Stimulated activated CD8-positive, alpha-beta memory T cell treated with anti-CD3 and anti-CD28 coated beads, Interleukin-7, amount 100 ng/mL, for 1 hour (primary cell): Measurements from ENCODE around the gene RBM19.
"Not testable (repeated sequence)": the region's sequence is repeated elsewhere in the genome, so short reads cannot be mapped to it uniquely, and the experiment has no call there.

Experiments
- DNase-seq, 2 donors: peaks; one replicate each; pipeline ENCODE4 v3.0.0-alpha.2; 2020; ENCODE audit warnings: low read depth in 2 of 2

Gene RBM19

GRCh38 chr12:113965951-113966797 is at the start of gene RBM19:
Gene RBM19 (minus strand): TSS chr12:113966325. CDS start chr12:113966227, 98 bp downstream.
- DNase-seq: peak; percentile 92 to 95

DNA sequence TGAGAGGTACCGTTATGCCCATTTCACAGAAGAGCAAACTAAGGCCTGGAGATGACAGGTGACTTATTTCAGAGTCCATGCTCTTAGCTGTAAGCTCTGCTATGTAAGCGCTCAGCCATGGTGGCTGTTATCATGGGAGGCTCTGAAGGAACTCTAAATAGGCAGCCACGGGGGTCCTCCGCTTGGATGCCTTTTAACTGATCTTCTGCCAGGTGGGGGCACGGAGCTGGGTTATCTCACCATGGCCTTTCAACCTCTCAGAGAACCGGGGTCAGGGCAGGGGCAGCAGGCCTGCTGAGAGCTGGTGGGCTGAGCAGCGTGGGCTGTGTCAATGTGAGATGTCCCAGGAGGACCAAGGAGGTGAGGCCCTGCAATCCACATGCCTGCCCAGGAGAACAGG is 49.7 kb upstream of the RBM19 start:
- no peak for DNase-seq

DNA sequence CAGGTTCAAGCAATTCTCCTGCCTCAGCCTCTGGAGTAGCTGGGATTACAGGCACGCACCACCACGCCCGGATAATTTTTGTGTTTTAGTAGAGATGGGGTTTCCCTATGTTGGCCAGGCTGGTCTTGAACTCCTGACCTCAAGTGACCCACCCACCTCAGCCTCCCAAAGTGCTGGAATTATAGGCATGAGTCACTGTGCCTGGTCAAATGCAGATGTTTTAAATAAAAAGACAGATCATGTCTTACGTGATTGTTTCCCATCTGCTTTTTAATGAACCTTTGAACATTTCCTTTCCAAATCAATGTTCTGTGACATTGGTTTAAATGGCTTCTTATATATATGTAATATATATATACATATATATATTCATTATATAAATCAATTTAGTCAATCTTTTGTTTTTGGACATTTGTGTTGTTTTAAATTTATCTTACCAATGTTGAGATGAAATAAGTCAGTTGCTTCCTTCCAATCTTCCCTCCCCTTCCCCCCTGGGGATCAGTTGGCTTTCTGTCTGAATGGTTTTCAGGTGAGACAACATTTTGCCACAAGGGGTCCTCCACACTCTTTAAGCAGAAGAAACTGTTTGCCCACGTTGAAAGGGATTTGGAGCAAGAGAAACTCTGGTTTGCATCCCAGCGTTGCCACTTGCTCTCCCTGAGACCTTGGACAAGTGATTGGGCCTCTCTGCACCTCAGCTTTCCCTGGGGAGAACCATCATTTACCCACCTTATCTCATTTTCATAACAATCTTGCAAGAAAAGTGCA is 47.6 kb upstream of the RBM19 start:
- no peak for DNase-seq

GRCh38 chr12:114012744-114013431 is 46.8 kb upstream of the RBM19 start:
- DNase-seq: no peak

- no peak for DNase-seq
These were observed 45.6 kb upstream of the RBM19 start for GRCh38 chr12:114011711-114012110.

GRCh38 chr12:114006482-114007425 is 40.6 kb upstream of the RBM19 start:
- no peak for DNase-seq

DNA sequence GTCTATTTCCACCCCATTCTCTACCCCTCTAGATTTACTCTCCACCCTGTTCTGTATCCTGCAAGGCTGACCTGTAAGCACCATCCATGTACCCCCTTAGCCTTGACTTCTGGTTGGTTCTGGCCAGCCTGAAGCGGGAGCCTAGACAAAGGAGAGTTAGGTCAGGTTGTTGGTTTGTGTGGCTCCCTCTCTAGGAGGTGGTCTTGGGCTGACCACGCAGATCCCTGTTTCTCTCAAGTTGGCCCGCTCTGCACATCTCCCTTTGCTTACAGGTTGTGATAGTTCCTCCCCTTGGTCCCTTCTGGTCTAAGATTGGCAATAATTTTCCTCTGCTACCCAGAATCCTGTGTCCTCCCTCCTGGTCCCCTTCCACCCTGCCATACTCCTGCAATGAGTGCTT is 38.3 kb upstream of the RBM19 start:
- no peak for DNase-seq

DNA sequence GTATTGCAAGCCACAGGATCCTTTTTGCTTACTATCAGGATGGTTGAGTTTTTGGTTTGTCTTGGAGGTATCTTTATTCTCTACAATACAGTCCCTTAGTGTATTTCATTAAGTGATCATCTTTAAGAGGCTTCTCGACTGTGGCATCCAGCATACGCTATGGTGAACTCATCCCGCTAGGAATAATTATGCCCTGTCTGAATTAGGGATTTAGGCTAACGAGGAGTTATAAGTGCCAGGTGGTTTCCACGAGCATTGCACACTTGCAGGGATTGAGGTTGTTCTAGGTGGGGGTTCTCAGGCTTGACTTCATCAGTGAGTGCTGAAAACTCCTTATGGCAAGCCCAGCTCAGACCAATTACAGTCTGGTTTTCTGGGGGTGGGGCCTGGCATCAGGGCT is 37.2 kb upstream of the RBM19 start:
- no peak for DNase-seq

DNA sequence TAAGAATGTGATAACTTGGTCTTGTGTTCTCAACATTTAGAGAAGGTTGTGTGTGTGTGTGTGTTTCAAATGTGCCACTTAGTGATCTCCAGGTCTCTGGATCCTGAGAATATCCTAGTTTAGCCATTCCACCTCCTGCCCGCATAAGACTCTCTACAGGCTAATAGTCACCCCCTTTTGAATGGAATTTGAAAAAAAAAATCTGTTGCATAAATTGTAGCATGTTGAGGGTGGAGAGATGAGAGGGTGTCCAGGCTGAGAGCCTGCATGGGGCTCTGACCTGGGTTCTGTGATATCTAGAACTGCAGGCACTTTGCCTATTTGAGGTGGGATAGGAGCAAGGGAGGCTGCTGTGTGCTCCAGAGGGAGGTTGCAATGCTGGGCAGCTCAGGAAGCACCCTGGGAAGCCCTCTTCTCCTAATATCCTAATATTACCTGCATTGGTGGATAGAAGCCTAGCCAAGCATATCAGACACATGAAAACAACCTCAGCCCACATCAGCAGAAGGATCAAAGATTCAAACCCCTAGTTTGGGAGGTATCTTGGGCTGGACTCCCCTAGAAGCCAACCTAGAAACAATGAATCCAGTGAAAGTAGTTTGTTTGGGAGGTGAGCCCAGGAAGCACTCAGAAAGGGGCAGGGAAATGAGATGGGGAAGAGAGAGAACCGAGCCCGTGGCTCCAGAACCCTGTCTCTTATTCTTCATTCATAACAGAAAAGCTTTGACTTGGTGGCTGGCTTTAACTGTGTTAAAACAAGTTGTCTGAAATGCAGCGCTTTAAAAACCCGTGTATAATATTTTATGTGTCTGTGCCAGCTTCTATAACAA is 35.6 kb upstream of the RBM19 start:
- DNase-seq: no peak

DNA sequence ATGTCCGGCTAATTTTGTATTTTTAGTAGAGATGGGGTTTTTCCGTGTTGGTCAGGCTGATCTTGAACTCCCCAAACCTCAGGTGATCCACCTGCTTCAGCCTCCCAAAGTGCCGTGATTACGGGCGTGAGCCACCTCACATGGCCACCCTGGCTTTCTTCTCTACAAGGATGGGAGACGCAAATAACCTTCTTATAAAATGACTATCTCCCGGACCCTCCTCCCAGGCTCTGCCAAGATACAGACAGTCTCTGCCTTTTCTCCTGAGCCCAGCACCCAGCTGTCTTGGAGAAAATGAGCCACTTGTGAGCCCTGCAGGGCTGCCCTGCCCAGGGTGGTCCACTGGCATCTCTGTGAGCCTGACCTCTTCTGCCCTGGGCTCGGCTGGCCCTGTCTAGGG is 34.7 kb upstream of the RBM19 start:
- no peak for DNase-seq

- not testable (repeated sequence) for DNase-seq
These were observed 34.1 kb upstream of the RBM19 start for GRCh38 chr12:114000261-114000660.

- DNase-seq: no peak
These were observed 31.2 kb upstream of the RBM19 start for GRCh38 chr12:113997365-113997764.

DNA sequence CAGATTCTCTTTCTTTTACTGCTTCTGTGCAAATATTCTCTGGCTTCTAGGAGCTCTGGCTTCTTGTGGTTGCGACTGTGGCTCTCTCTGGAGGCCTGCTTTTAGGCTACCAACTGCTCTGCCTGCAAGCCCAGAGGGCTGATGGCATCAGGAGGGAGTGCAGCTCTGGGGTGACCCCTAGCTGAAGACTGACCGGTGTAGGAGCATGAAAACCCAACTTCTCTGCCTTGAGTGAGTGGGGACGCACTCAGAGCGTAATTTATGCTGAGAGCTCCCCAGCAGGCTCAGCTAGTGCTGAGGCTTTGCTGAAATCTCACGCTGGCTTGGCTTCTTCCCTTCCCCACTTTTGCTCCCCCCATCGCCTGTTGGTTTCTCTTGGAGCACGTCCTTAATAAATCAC is 29.9 kb upstream of the RBM19 start:
- DNase-seq: no peak

DNA sequence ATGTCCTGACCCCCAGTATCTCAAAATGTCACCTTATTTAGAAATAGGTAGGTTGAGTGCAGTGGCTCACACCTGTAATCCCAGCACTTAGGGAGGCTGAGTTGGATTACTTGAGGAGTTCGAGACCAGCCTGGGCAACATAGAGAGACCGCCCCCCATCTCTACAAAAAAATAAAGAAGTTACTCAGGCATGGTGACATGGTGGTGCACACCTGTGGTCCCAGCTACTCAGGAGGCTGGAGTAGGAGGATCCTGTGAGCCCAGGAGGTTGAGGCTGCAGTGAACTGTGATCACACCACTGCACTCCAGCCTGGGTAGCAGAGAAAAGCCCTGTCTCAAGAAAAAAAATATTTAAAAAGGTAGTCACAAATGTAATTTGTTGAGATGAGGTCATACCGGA is 27.9 kb upstream of the RBM19 start:
- DNase-seq: no peak

DNA sequence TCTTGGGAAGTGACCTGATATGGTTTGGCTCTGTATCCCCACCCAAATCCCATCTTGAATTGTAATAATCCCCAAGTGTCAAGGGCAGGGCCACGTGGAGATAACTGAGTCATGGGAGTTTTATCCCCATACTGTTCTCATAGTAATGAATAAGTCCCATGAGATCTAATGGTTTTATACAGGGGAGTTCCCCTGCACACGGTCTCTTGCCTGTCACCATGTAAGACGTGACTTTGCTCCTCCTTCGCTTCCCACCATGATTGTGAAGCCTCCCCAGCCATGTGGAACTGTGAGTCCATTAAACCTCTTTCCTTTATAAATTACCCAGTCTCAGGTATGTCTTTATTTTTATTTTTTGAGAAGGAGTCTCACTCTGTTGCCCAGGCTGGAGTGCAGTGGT is 26.6 kb upstream of the RBM19 start:
- not testable (repeated sequence) for DNase-seq

DNA sequence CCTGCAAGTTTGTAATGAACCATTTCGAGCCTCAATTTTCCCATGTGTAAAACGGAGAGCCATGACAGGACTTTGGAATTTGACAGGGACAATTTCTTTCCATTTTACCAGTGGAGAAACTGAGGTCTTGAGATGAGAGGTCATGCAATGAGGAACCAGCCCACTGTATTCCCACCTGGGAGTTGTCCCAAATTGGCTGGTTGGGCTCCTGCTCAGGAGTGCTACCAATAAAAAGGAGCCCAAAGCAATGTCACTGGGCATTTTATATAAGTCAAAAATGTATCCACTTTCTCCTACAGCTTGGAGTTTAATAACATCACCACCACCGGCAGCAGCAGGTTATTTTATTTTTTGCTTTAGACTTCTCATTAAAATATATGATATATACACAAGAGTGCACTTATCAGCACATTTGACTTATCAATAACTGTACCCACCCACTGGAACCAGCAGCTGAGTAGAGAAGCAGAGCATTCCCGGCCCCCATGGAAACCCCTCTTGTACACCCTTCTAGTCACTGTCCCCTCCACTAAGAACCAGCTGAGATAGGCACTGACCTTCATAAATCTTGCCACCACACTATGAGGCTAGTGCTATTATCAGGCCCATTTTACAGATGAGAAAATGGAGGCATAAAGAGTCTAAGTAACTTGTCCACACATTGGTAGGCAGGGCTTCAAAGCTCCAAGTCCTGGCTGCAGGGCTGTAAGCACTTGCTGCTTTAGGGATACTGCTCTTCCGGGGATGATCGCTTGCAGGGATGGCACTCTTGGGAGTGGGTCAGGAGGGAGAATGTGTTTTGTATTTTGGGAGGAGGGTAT is 25.3 kb upstream of the RBM19 start:
- no peak for DNase-seq

- no peak for DNase-seq
These were observed 24.4 kb upstream of the RBM19 start for GRCh38 chr12:113990250-113991223.

- no peak for DNase-seq
These were observed 22.9 kb upstream of the RBM19 start for GRCh38 chr12:113988976-113989375.
